CD4-positive, CD25-positive, alpha-beta regulatory T cell (primary cell): ENCODE data around the gene MAGI2. TPM values are rescaled to one million over a fixed set of nuclear protein-coding genes. Genes with fewer than 3 reads are reported as not detected.

Experiments
- ATAC-seq, 2 donors: fragments of 150-1000 bp; cut with Tn5 transposase; one replicate each; pipeline ENCODE4 v1.10.0; 2021; ENCODE audit warnings: low read depth in 2 of 2, moderate number of reproducible peaks in 2 of 2, moderate library complexity in 1 of 2
- DNase-seq, 3 donors: peaks; one replicate each; pipeline versions ENCODE4 v3.0.0 to v3.0.0-alpha.2; 2012 to 2022; ENCODE audit warnings: mixed read lengths in 1 of 3
- H3K27ac ChIP-seq: one replicate; pipeline ENCODE4 v1.7.0; 2013; ENCODE audit warnings: mild to moderate bottlenecking, low read length; ENCODE audit not compliant: insufficient read depth, poor library complexity, severe bottlenecking
- H3K27me3 ChIP-seq: one replicate; pipeline ENCODE4 v1.7.0; 2013; ENCODE audit warnings: low read length; ENCODE audit not compliant: control insufficient read depth, insufficient read depth
- H3K36me3 ChIP-seq: one replicate; pipeline ENCODE4 v1.7.0; 2013; ENCODE audit warnings: mild to moderate bottlenecking, low read length, moderate library complexity; ENCODE audit not compliant: control insufficient read depth, insufficient read depth
- H3K4me1 ChIP-seq: 2 replicates; pipeline ENCODE4 v1.7.0; 2013; ENCODE audit warnings: mild to moderate bottlenecking, low read length; ENCODE audit not compliant: insufficient read depth, control insufficient read depth, poor library complexity, severe bottlenecking
- H3K4me3 ChIP-seq: one replicate; pipeline ENCODE4 v1.7.0; 2013; ENCODE audit warnings: low read depth, mild to moderate bottlenecking, low read length, moderate library complexity
- H3K9me3 ChIP-seq, 2 experiments: 1 replicate in 1 of 2; 2 replicates in 1 of 2; pipeline ENCODE4 v1.7.0; 2013; ENCODE audit warnings: low read length in 2 of 2, mild to moderate bottlenecking in 1 of 2, moderate library complexity in 1 of 2; ENCODE audit not compliant: control insufficient read depth in 2 of 2
- H3K27ac Mint-ChIP-seq, 3 donors: one replicate each; pipeline ENCODE4 v1.8.0; 2020 to 2022; ENCODE audit warnings: mild to moderate bottlenecking in 3 of 3, mixed read lengths in 3 of 3, moderate library complexity in 2 of 3
- H3K27me3 Mint-ChIP-seq: one replicate; pipeline ENCODE4 v1.8.0; 2022; ENCODE audit warnings: mild to moderate bottlenecking, mixed read lengths
- H3K36me3 Mint-ChIP-seq: one replicate; pipeline ENCODE4 v1.8.0; 2020; ENCODE audit warnings: mixed read lengths
- H3K4me1 Mint-ChIP-seq, 4 donors: one replicate each; pipeline ENCODE4 v1.8.0; 2020 to 2022; ENCODE audit warnings: mixed read lengths in 4 of 4, mild to moderate bottlenecking in 1 of 4
- H3K4me3 Mint-ChIP-seq, 4 donors: one replicate each; pipeline ENCODE4 v1.8.0; 2020 to 2022; ENCODE audit warnings: mild to moderate bottlenecking in 4 of 4, mixed read lengths in 4 of 4, moderate library complexity in 3 of 4
- H3K9me3 Mint-ChIP-seq, 7 donors: one replicate each; pipeline ENCODE4 v1.8.0; 2020 to 2022; ENCODE audit warnings: mixed read lengths in 7 of 7, mild to moderate bottlenecking in 3 of 7, moderate library complexity in 2 of 7
- polyA plus RNA-seq, 4 donors: library from polyadenylated mRNA; unstranded; fragments of 300-500 nt; fragmentation: Illumina TruSeq; gene quantifications; one replicate each; pipeline ENCODE4 v1.2.3, GENCODE V29; 2021
- total RNA-seq: library from RNA; stranded (reverse); gene quantifications from one replicate; pipeline ENCODE4 v1.2.3, GENCODE V29; 2022

Gene MAGI2
- total and polyA plus RNA-seq, 5 donors from 2014 or later = not detected

DNA sequence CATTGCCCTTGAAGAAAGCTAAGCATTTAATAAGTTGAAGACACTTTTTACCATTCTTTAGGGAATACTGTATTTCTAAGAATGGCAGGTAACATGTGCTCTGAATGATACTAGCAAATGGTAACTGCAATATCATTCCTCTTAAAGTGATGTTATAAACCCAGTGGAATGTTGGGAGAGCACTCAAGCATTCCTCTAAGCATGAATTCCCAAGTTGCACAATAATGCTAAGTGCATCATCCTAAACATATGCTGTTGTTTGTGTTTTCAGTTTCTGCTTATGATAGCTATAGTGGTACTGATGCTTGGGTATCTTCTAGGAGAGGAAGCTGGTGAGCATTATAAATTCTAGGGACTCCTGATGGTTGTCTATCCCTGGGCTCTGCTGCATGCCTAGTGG lies 980.9 kb downstream of the MAGI2 start:
- Mint-ChIP-seq H3K36me3 (no peaks in the 10 kb centered on the region), H3K27me3 (no peaks in the 10 kb centered on the region), H3K9me3 (peaks cover 0 to 3% (median 0%) of the 10 kb centered on the region in 7 donors), H3K27ac (no peak overlapping the region), H3K4me1 (no peaks in the 10 kb centered on the region), H3K4me3 (no peak overlapping the region)
- H3K27me3 ChIP-seq = no peaks in the 10 kb centered on the region
- ATAC-seq = no peak
- H3K4me1 ChIP-seq = no peaks in the 10 kb centered on the region
- no peaks in the 10 kb centered on the region for H3K9me3 ChIP-seq
- H3K4me3 ChIP-seq = no peak overlapping the region
- no peak overlapping the region for H3K27ac ChIP-seq
- H3K36me3 ChIP-seq = no peaks in the 10 kb centered on the region
- DNase-seq = no peak

GRCh38 chr7:78465894-78466293 lies 987.6 kb downstream of the MAGI2 start:
- H3K27ac ChIP-seq = no peak overlapping the region
- H3K4me3 ChIP-seq = no peak overlapping the region
- Mint-ChIP-seq H3K36me3 (no peaks in the 10 kb centered on the region), H3K27ac (no peak overlapping the region), H3K4me1 (no peaks in the 10 kb centered on the region), H3K9me3 (peaks cover 0 to 3% (median 0%) of the 10 kb centered on the region in 7 donors), H3K27me3 (no peaks in the 10 kb centered on the region), H3K4me3 (no peak overlapping the region)
- no peak for ATAC-seq
- H3K9me3 ChIP-seq = no peaks in the 10 kb centered on the region
- H3K4me1 ChIP-seq = no peaks in the 10 kb centered on the region
- DNase-seq = no peak
- H3K36me3 ChIP-seq = no peaks in the 10 kb centered on the region
- no peaks in the 10 kb centered on the region for H3K27me3 ChIP-seq

- ATAC-seq = no peak
- DNase-seq = no peak
- Mint-ChIP-seq H3K36me3 (no peaks in the 10 kb centered on the region), H3K27me3 (no peaks in the 10 kb centered on the region), H3K27ac (no peak overlapping the region), H3K9me3 (peaks cover 0 to 1% (median 0%) of the 10 kb centered on the region in 7 donors), H3K4me3 (no peak overlapping the region), H3K4me1 (no peaks in the 10 kb centered on the region)
- Histone ChIP-seq H3K4me1 (no peaks in the 10 kb centered on the region), H3K4me3 (no peak overlapping the region), H3K9me3 (no peaks in the 10 kb centered on the region), H3K36me3 (no peaks in the 10 kb centered on the region), H3K27me3 (no peaks in the 10 kb centered on the region), H3K27ac (no peak overlapping the region)
Measured at GRCh38 chr7:78463039-78463438, 990.4 kb downstream of the MAGI2 start.

DNA sequence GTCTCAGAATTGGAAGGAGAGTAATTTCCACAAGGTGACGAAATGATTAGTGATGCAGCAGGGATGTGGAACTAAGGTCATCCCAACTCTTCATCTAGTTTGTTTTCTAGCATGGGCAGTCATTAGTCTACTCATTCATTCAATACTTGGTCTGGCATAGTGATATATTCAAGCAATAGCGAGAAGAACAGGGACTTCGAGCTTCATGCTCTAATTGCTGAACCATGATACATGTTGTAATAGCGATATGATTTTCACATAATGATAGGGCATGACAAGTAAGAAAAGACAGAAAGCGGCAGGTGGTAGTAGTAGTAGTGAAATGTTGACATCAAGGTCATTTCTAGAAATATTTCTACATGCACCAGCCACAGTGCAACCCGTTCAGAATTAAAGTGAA lies 1002.8 kb downstream of the MAGI2 start:
- Mint-ChIP-seq H3K36me3 (no peaks in the 10 kb centered on the region), H3K9me3 (no peaks in the 10 kb centered on the region), H3K27ac (no peak overlapping the region), H3K4me1 (no peaks in the 10 kb centered on the region), H3K27me3 (no peaks in the 10 kb centered on the region), H3K4me3 (no peak overlapping the region)
- DNase-seq = no peak
- Histone ChIP-seq H3K27ac (no peak overlapping the region), H3K36me3 (no peaks in the 10 kb centered on the region), H3K4me3 (no peak overlapping the region), H3K9me3 (no peaks in the 10 kb centered on the region), H3K27me3 (no peaks in the 10 kb centered on the region), H3K4me1 (no peaks in the 10 kb centered on the region)
- ATAC-seq = no peak

DNA sequence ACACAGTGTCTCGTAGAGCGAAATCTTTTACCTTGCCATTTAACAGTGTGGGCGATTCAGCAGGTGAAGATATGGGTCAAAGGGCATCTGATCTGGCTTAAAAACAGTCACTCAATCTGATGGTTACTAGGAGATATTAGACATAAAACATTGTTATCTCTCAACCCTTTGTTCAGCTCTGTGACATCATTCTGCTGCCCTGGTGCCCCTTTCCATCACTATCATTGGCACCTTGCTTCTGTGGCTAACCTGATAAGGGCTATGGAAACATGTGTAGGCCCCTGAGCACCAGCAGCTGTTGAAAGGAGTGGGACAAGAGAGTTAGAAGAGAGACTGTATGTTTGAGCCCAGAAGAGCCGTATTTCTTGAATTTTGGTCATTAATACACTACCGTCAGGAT lies 1004.6 kb downstream of the MAGI2 start:
- Histone ChIP-seq H3K27ac (no peak overlapping the region), H3K4me3 (no peak overlapping the region), H3K27me3 (no peaks in the 10 kb centered on the region), H3K36me3 (no peaks in the 10 kb centered on the region), H3K9me3 (no peaks in the 10 kb centered on the region), H3K4me1 (no peaks in the 10 kb centered on the region)
- Mint-ChIP-seq H3K4me3 (no peak overlapping the region), H3K9me3 (no peaks in the 10 kb centered on the region), H3K36me3 (no peaks in the 10 kb centered on the region), H3K27ac (no peak overlapping the region), H3K27me3 (no peaks in the 10 kb centered on the region), H3K4me1 (no peaks in the 10 kb centered on the region)
- DNase-seq (no peak), ATAC-seq (no peak)

DNA sequence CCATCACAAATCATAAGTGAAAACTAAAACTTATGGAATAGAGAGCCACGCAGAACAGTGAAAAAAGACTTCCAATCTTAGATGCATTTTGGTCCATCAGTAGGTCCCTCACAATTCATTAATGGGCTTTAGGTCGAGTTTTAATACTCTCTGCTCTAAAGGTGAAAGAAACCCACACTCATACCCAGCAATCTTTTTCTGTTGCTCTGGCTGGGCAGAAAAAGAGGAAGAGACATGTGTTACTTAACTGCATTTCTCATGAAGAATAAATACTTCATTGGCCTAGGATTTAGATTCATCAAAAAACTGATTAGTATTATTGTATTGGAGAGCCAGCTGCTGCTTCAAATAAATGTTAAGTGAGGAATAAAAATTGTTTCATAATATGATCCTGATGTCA lies 1009.2 kb downstream of the MAGI2 start:
- H3K27me3 ChIP-seq = no peaks in the 10 kb centered on the region
- H3K27me3 Mint-ChIP-seq = no peaks in the 10 kb centered on the region
- no peak overlapping the region for H3K4me3 Mint-ChIP-seq
- no peaks in the 10 kb centered on the region for H3K9me3 Mint-ChIP-seq
- H3K4me3 ChIP-seq = no peak overlapping the region
- no peaks in the 10 kb centered on the region for H3K36me3 ChIP-seq
- ATAC-seq (no peak), DNase-seq (no peak)
- no peaks in the 10 kb centered on the region for H3K36me3 Mint-ChIP-seq
- H3K4me1 Mint-ChIP-seq = no peaks in the 10 kb centered on the region
- H3K27ac Mint-ChIP-seq = no peak overlapping the region
- no peak overlapping the region for H3K27ac ChIP-seq
- no peaks in the 10 kb centered on the region for H3K4me1 ChIP-seq
- H3K9me3 ChIP-seq = no peaks in the 10 kb centered on the region

DNA sequence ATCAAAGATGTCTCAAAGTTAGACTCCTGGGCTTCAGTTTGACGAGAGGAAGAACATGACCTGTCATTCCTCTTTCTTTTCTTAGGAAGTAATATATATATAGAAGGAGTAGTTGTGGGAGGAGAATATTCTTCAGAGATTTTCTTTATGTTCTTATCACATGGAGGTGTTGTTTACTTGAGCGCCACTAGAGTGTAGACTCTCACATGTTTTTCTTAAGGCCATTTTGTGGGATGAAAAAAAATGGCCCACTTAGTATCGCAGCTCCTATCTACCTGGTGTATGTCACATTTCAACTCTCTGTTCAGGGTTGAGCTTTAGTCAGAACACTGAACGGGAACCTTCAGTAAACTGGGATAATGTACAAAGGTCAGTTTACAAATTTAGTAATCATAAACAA lies 1009.7 kb downstream of the MAGI2 start:
- H3K4me3 Mint-ChIP-seq = no peak overlapping the region
- DNase-seq (no peak), ATAC-seq (no peak)
- H3K27me3 ChIP-seq = no peaks in the 10 kb centered on the region
- no peak overlapping the region for H3K4me3 ChIP-seq
- no peaks in the 10 kb centered on the region for H3K27me3 Mint-ChIP-seq
- H3K9me3 ChIP-seq = no peaks in the 10 kb centered on the region
- no peaks in the 10 kb centered on the region for H3K36me3 Mint-ChIP-seq
- H3K4me1 ChIP-seq = no peaks in the 10 kb centered on the region
- H3K36me3 ChIP-seq = no peaks in the 10 kb centered on the region
- no peak overlapping the region for H3K27ac Mint-ChIP-seq
- H3K9me3 Mint-ChIP-seq = no peaks in the 10 kb centered on the region
- no peaks in the 10 kb centered on the region for H3K4me1 Mint-ChIP-seq
- no peak overlapping the region for H3K27ac ChIP-seq

- Mint-ChIP-seq H3K4me1 (no peaks in the 10 kb centered on the region), H3K27ac (no peak overlapping the region), H3K36me3 (no peaks in the 10 kb centered on the region), H3K9me3 (peaks cover 0 to under 1% (median 0%) of the 10 kb centered on the region in 7 donors), H3K27me3 (no peaks in the 10 kb centered on the region), H3K4me3 (no peak overlapping the region)
- no peak for DNase-seq
- Histone ChIP-seq H3K9me3 (no peaks in the 10 kb centered on the region), H3K27ac (no peak overlapping the region), H3K4me1 (no peaks in the 10 kb centered on the region), H3K4me3 (no peak overlapping the region), H3K27me3 (no peaks in the 10 kb centered on the region), H3K36me3 (no peaks in the 10 kb centered on the region)
- no peak for ATAC-seq
Measured at GRCh38 chr7:78441737-78442136, 1011.7 kb downstream of the MAGI2 start.
